ENCODE results near the gene KRT77. TPM values are rescaled to one million over a fixed set of nuclear protein-coding genes. Genes with fewer than 3 reads are reported as not detected.

KRT77 gene
- polyA plus RNA-seq, 3 donors = not detected

- Histone ChIP-seq H3K4me2 (replicated peaks; ENCODE audit: extremely low read depth, low read length, poor library complexity, severe bottlenecking) (no peak overlapping the region), H3K79me2 (ENCODE audit: insufficient read depth, low read length) (no peaks in the 10 kb centered on the region), H4K20me1 (ENCODE audit: insufficient read depth, low read length) (no peaks in the 10 kb centered on the region), H3K27me3 (ENCODE audit: control insufficient read depth in 2 of 2, insufficient read depth in 2 of 2, low read length in 2 of 2) (no peaks in the 10 kb centered on the region), H3K9me3 (replicated peaks in 1 of 2; ENCODE audit: control insufficient read depth in 1 of 2, insufficient read depth in 1 of 2, low read length in 2 of 2) (no peaks in the 10 kb centered on the region), H3K9ac (ENCODE audit: insufficient read depth, low read length, poor library complexity, severe bottlenecking) (no peak overlapping the region), H3K4me3 (replicated peaks in 1 of 3; ENCODE audit: low read depth in 2 of 3, low read length in 3 of 3) (no peak overlapping the region), H2AFZ (ENCODE audit: insufficient read depth, low read depth, low read length, poor library complexity, severe bottlenecking) (no peak overlapping the region), H3K27ac (ENCODE audit: low read depth in 1 of 2, low read length in 2 of 2) (no peak overlapping the region), H3K4me1 (ENCODE audit: control insufficient read depth in 1 of 2, insufficient read depth in 2 of 2, low read length in 2 of 2) (no peaks in the 10 kb centered on the region), H3K36me3 (replicated peaks in 1 of 2; ENCODE audit: control insufficient read depth in 1 of 2, insufficient read depth in 2 of 2, low read length in 2 of 2) (no peaks in the 10 kb centered on the region)
- DNase-seq = no peak
- 50% methylated on average over 4 of the region's 10 CpGs for WGBS (ENCODE audit: insufficient coverage)
- Mint-ChIP-seq H3K9me3 (peaks cover 0 to 2% (median 0%) of the 10 kb centered on the region in 7 donors), H3K4me1 (no peaks in the 10 kb centered on the region), H3K27me3 (ENCODE audit: low read depth in 3 of 3) (peaks cover 0 to 4% (median 2%) of the 10 kb centered on the region in 3 donors), H3K36me3 (no peaks in the 10 kb centered on the region), H3K27ac (no peak overlapping the region), H3K4me3 (no peak overlapping the region)
- intact Hi-C loops (cut with micrococcal nuclease) = no loop called here
- no peak for TF ChIP-seq CTCF (IDR thresholded peaks at IDR 0.05)
These were observed 41.0 kb downstream of the KRT77 start for GRCh38 chr12:52662093-52662917.

GRCh38 chr12:52661668-52662067, 41.7 kb downstream of the KRT77 start:
- intact Hi-C loops (cut with micrococcal nuclease) = no loop called here
- Mint-ChIP-seq H3K4me3 (no peak overlapping the region), H3K27ac (no peak overlapping the region), H3K36me3 (no peaks in the 10 kb centered on the region), H3K9me3 (peaks cover 0 to 2% (median 0%) of the 10 kb centered on the region in 7 donors), H3K4me1 (no peaks in the 10 kb centered on the region), H3K27me3 (ENCODE audit: low read depth in 3 of 3) (peaks cover 0 to 4% (median 2%) of the 10 kb centered on the region in 3 donors)
- H4K20me1 ChIP-seq (ENCODE audit: insufficient read depth, low read length) = no peaks in the 10 kb centered on the region
- no peaks in the 10 kb centered on the region for H3K9me3 ChIP-seq (replicated peaks in 1 of 2; ENCODE audit: control insufficient read depth in 1 of 2, insufficient read depth in 1 of 2, low read length in 2 of 2)
- no peak overlapping the region for H2AFZ ChIP-seq (ENCODE audit: insufficient read depth, low read depth, low read length, poor library complexity, severe bottlenecking)
- no peak overlapping the region for H3K4me2 ChIP-seq (replicated peaks; ENCODE audit: extremely low read depth, low read length, poor library complexity, severe bottlenecking)
- H3K79me2 ChIP-seq (ENCODE audit: insufficient read depth, low read length) = no peaks in the 10 kb centered on the region
- H3K4me1 ChIP-seq (ENCODE audit: control insufficient read depth in 1 of 2, insufficient read depth in 2 of 2, low read length in 2 of 2) = no peaks in the 10 kb centered on the region
- no peak for TF ChIP-seq CTCF (IDR thresholded peaks at IDR 0.05)
- H3K9ac ChIP-seq (ENCODE audit: insufficient read depth, low read length, poor library complexity, severe bottlenecking) = no peak overlapping the region
- no peaks in the 10 kb centered on the region for H3K36me3 ChIP-seq (replicated peaks in 1 of 2; ENCODE audit: control insufficient read depth in 1 of 2, insufficient read depth in 2 of 2, low read length in 2 of 2)
- WGBS (ENCODE audit: insufficient coverage) = 100% methylated on average over 1 of the region's 3 CpGs
- no peak for DNase-seq
- H3K27me3 ChIP-seq (ENCODE audit: control insufficient read depth in 2 of 2, insufficient read depth in 2 of 2, low read length in 2 of 2) = no peaks in the 10 kb centered on the region
- H3K27ac ChIP-seq (ENCODE audit: low read depth in 1 of 2, low read length in 2 of 2) = no peak overlapping the region
- H3K4me3 ChIP-seq (replicated peaks in 1 of 3; ENCODE audit: low read depth in 2 of 3, low read length in 3 of 3) = no peak overlapping the region

Data from CD14-positive monocyte (primary cell).